Measurements from ENCODE around the gene NVL. TPM values are rescaled to one million over a fixed set of nuclear protein-coding genes. Genes with fewer than 3 reads are reported as not detected.

Gene NVL
- polyA plus RNA-seq, 2 of the 4 experiments (the other 2 are of a cell fraction): 22.3 to 28.6 TPM

GRCh38 chr1:224271106-224271505 is 58.9 kb downstream of the NVL start:
- no peak for FAIRE-seq
- 92% methylated on average over 3 of the region's 3 CpGs for WGBS (ENCODE audit: missing lambda C conversion rate)
- ChIA-PET POLR2A (no interaction called here), CTCF (no interaction called here)
- Histone ChIP-seq H3K9me3 (no peaks in the 10 kb centered on the region), H3K4me2 (no peak overlapping the region), H3K27ac (no peak overlapping the region), H3K4me3 (no peak overlapping the region), H3K4me1 (no peaks in the 10 kb centered on the region)
- DNase-seq (ENCODE audit: low read depth in 1 of 2, low spot score in 1 of 2): no peak
- TF ChIP-seq CEBPB (IDR thresholded peaks at IDR 0.05): no peak
- TF ChIP-seq CHD2 (IDR thresholded peaks at IDR 0.05; ENCODE audit: low read length, partially characterized antibody): no peak
- no peak for TF ChIP-seq POLR2AphosphoS2 (conservative IDR thresholded peaks at IDR 0.05; ENCODE audit: low read length)
- no peak for TF ChIP-seq SMC3 (IDR thresholded peaks at IDR 0.05)
- TF ChIP-seq NPAS2 (CRISPR knock-in tag; IDR thresholded peaks at IDR 0.05; ENCODE audit: borderline replicate concordance): no peak
- TF ChIP-seq HDAC2 (IDR thresholded peaks at IDR 0.05): no peak
- no peak for TF ChIP-seq USF2 (IDR thresholded peaks at IDR 0.05)
- TF ChIP-seq ZSCAN20 (CRISPR knock-in tag; IDR thresholded peaks at IDR 0.05): no peak
- TF ChIP-seq HOXA7 (CRISPR knock-in tag; IDR thresholded peaks at IDR 0.05): no peak
- TF ChIP-seq E2F6 (IDR thresholded peaks at IDR 0.05; ENCODE audit: borderline replicate concordance, low read depth): no peak
- no peak for TF ChIP-seq MAZ (IDR thresholded peaks at IDR 0.05; ENCODE audit: borderline replicate concordance, low read depth, low read length)
- no peak for TF ChIP-seq POLR2A (IDR thresholded peaks at IDR 0.05; ENCODE audit: low read length)
- no peak for TF ChIP-seq CTCF (IDR thresholded peaks at IDR 0.05)
- no peak for TF ChIP-seq CBX8 (IDR thresholded peaks at IDR 0.05)
- TF ChIP-seq KDM1A (IDR thresholded peaks at IDR 0.05; ENCODE audit: low read depth): no peak
- ATAC-seq: no peak

- 90% methylated on average over 4 of the region's 4 CpGs for WGBS (ENCODE audit: missing lambda C conversion rate)
- ChIA-PET CTCF (interaction anchor here (0.5 to 1.3 kb wide), 2 partner anchors 49 to 216 kb away, joined by 3 read pairs; no protein-coding TSS in a partner anchor), POLR2A (no interaction called here)
- no peak for ATAC-seq
- Histone ChIP-seq H3K4me1 (no peaks in the 10 kb centered on the region), H3K9me3 (no peaks in the 10 kb centered on the region), H3K27ac (no peak overlapping the region), H3K4me3 (no peak overlapping the region), H3K4me2 (no peak overlapping the region)
- TF ChIP-seq MAFK (IDR thresholded peaks at IDR 0.05; ENCODE audit: partially characterized antibody) (no peak), USF2 (IDR thresholded peaks at IDR 0.05) (no peak), CBX2 (IDR thresholded peaks at IDR 0.05; ENCODE audit: borderline replicate concordance, low read depth) (no peak), RNF2 (IDR thresholded peaks at IDR 0.05; ENCODE audit: borderline replicate concordance, low read depth) (no peak), MAZ (IDR thresholded peaks at IDR 0.05; ENCODE audit: borderline replicate concordance, low read depth, low read length) (no peak), RFX5 (IDR thresholded peaks at IDR 0.05) (no peak), TP53 (CRISPR knock-in tag; IDR thresholded peaks at IDR 0.05) (no peak), RARB (CRISPR knock-in tag; IDR thresholded peaks at IDR 0.05) (no peak), ATOH8 (CRISPR knock-in tag; IDR thresholded peaks at IDR 0.05; ENCODE audit: low read depth) (no peak), ZSCAN20 (CRISPR knock-in tag; IDR thresholded peaks at IDR 0.05) (no peak), ELK1 (IDR thresholded peaks at IDR 0.05; ENCODE audit: low read depth, low read length) (no peak), FOSB (CRISPR knock-in tag; IDR thresholded peaks at IDR 0.05) (no peak), EHF (CRISPR knock-in tag; IDR thresholded peaks at IDR 0.05) (no peak), CHD2 (IDR thresholded peaks at IDR 0.05; ENCODE audit: low read length, partially characterized antibody) (no peak)
- no peak for FAIRE-seq
- no peak for DNase-seq (ENCODE audit: low read depth in 1 of 2, low spot score in 1 of 2)
These were observed 62.0 kb downstream of the NVL start for GRCh38 chr1:224267925-224268324.

Measured in A549 (cell line).